CD8-positive, alpha-beta memory T cell (primary cell): Measurements from ENCODE around the gene SCN4B. TPM values are rescaled to one million over a fixed set of nuclear protein-coding genes. Genes with fewer than 3 reads are reported as not detected.

Source experiments
- CTCF ChIA-PET: fragments of 350-600 bp; sonication (Branson Sonifier 250); formaldehyde crosslinking; loops from one replicate; lab custom pipeline; 2021; ENCODE audit warnings: antibody characterized with exemption; lab: Charles Lee
- POLR2A ChIA-PET: fragments of 350-600 bp; sonication (Branson Sonifier 250); formaldehyde crosslinking; loops from one replicate; lab custom pipeline; 2021; ENCODE audit warnings: antibody characterized with exemption; lab: Charles Lee
- DNase-seq, 5 donors: peaks; one replicate each; pipeline versions ENCODE4 v3.0.0 to v3.0.0-alpha.2; 2020 to 2022; ENCODE audit warnings: mixed read lengths in 1 of 5
- H3K27ac ChIP-seq: one replicate; pipeline ENCODE4 v1.7.0; 2013; ENCODE audit warnings: low read depth, mild to moderate bottlenecking, low read length, moderate library complexity
- H3K27me3 ChIP-seq: 2 replicates; pipeline ENCODE4 v1.7.0; 2013; ENCODE audit warnings: low read length, mild to moderate bottlenecking; ENCODE audit not compliant: insufficient read depth, poor library complexity, severe bottlenecking
- H3K36me3 ChIP-seq: 2 replicates; pipeline ENCODE4 v1.7.0; 2013; ENCODE audit warnings: mild to moderate bottlenecking, low read length, moderate library complexity; ENCODE audit not compliant: insufficient read depth
- H3K4me1 ChIP-seq: 2 replicates; pipeline ENCODE4 v1.7.0; 2013; ENCODE audit warnings: mild to moderate bottlenecking, low read length, moderate library complexity; ENCODE audit not compliant: insufficient read depth
- H3K4me3 ChIP-seq: 2 replicates; pipeline ENCODE4 v1.7.0; 2013; ENCODE audit warnings: mild to moderate bottlenecking, low read length
- H3K9me3 ChIP-seq: 2 replicates; pipeline ENCODE4 v1.7.0; 2013; ENCODE audit warnings: mild to moderate bottlenecking, low read length
- H3K27ac Mint-ChIP-seq, 8 donors: one replicate each; pipeline ENCODE4 v1.8.0; 2020 to 2021; ENCODE audit warnings: mixed read lengths in 8 of 8, mild to moderate bottlenecking in 6 of 8, inconsistent platforms in 3 of 8, moderate library complexity in 3 of 8
- H3K27me3 Mint-ChIP-seq, 2 donors: one replicate each; pipeline ENCODE4 v1.8.0; 2020 to 2021; ENCODE audit warnings: mixed read lengths in 2 of 2, mild to moderate bottlenecking in 1 of 2, moderate library complexity in 1 of 2
- H3K36me3 Mint-ChIP-seq, 3 donors: one replicate each; pipeline ENCODE4 v1.8.0; 2020 to 2021; ENCODE audit warnings: mixed read lengths in 3 of 3, inconsistent platforms in 1 of 3, mild to moderate bottlenecking in 1 of 3
- H3K4me1 Mint-ChIP-seq, 3 donors: one replicate each; pipeline ENCODE4 v1.8.0; 2020 to 2021; ENCODE audit warnings: mixed read lengths in 3 of 3, inconsistent platforms in 1 of 3, mild to moderate bottlenecking in 1 of 3
- H3K4me3 Mint-ChIP-seq, 7 donors: one replicate each; pipeline ENCODE4 v1.8.0; 2020 to 2021; ENCODE audit warnings: mixed read lengths in 7 of 7, mild to moderate bottlenecking in 6 of 7, moderate library complexity in 4 of 7, inconsistent platforms in 2 of 7
- H3K9me3 Mint-ChIP-seq, 5 donors: one replicate each; pipeline ENCODE4 v1.8.0; 2020 to 2022; ENCODE audit warnings: mixed read lengths in 5 of 5, mild to moderate bottlenecking in 3 of 5, moderate library complexity in 2 of 5, inconsistent platforms in 1 of 5
- polyA plus RNA-seq: library from polyadenylated mRNA; unstranded; fragments of 300-500 nt; fragmentation: Illumina TruSeq; gene quantifications from one replicate; pipeline ENCODE4 v1.2.3, GENCODE V29; 2021
- total RNA-seq, 2 experiments: library from RNA; stranded (reverse); gene quantifications; one replicate each; pipeline ENCODE4 v1.2.3, GENCODE V29; 2021

Gene SCN4B
- total and polyA plus RNA-seq, 3 experiments from 2014 or later = 0.26 to 0.33 TPM; not detected in 1

DNA sequence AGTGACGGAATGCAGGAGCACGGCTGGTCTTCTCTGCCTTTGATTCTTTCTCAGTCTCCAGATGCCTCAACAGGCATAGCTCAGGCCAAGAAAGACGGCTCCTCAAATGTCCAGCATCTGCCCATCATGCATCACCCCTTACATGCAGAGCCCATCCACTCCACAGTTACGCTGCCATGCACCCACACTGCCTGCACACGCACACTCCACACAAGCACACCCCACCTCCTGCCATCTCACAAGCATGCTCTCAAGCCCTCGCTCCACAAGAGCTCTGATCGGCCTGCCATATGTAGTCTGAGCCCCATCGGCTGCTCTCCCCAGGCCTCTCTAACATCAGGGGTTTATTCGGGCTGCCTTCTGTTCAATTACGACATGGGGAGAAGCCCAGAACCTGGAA is 18.8 kb downstream of the SCN4B start:
- Histone ChIP-seq H3K36me3 (no peaks in the 10 kb centered on the region), H3K27me3 (no peaks in the 10 kb centered on the region), H3K27ac (no peak overlapping the region), H3K4me3 (no peak overlapping the region), H3K9me3 (no peaks in the 10 kb centered on the region), H3K4me1 (no peaks in the 10 kb centered on the region)
- ChIA-PET POLR2A (no interaction called here), CTCF (interaction anchor here (2.1 kb wide), 1 partner anchor 10 kb away, joined by 4 read pairs; no protein-coding TSS in a partner anchor)
- no peak for DNase-seq
- no peak overlapping the region for H3K4me3 Mint-ChIP-seq
- H3K9me3 Mint-ChIP-seq = no peaks in the 10 kb centered on the region
- H3K27me3 Mint-ChIP-seq = peaks cover 13 to 44% of the 10 kb centered on the region in 2 donors
- H3K4me1 Mint-ChIP-seq = no peaks in the 10 kb centered on the region
- H3K27ac Mint-ChIP-seq = no peak overlapping the region
- no peaks in the 10 kb centered on the region for H3K36me3 Mint-ChIP-seq

DNA sequence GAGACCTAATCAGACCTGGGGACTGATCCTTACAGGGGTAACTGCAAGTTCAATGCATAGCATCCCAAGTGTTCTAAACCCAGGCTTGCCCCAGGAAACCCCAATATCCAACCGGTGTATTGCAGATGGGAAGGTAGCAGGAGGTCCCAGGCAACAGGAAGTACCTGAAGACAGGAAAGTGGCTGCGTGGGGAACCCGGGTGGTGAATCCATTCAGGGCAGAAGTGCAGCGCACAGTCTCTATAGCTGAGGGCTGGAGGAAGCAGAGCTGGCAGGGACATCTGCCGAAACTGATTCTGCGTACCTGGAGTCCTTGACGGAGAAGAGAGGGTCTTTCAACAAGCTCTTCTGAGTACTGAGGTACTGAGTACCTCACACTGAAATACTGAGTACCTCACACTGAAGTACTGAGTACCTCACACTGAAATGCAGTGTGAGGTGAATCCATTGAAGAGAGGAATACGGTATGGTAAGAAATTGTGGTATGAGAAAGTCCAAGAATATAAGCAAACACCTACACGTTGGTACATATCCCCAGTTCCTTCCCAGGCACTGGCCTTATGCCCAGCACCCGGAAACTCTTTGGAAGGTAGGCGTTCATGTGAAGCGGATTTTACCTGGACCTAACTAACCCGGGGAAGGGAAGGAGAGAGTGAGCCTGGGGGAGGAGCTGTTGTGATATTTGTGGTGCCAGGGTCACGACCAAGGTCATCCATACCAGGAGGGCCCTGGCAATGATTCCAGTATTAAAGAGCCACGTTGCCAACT is 20.1 kb downstream of the SCN4B start:
- no peaks in the 10 kb centered on the region for H3K9me3 ChIP-seq
- Mint-ChIP-seq H3K36me3 (no peaks in the 10 kb centered on the region), H3K4me1 (no peaks in the 10 kb centered on the region), H3K27ac (peak overlapping the region in 1 of 8 donors; percentile 48), H3K4me3 (no peak overlapping the region), H3K9me3 (no peaks in the 10 kb centered on the region), H3K27me3 (peaks cover 13 to 41% of the 10 kb centered on the region in 2 donors)
- no peak overlapping the region for H3K27ac ChIP-seq
- H3K36me3 ChIP-seq = no peaks in the 10 kb centered on the region
- H3K27me3 ChIP-seq = no peaks in the 10 kb centered on the region
- no peaks in the 10 kb centered on the region for H3K4me1 ChIP-seq
- no peak overlapping the region for H3K4me3 ChIP-seq
- POLR2A ChIA-PET = no interaction called here
- CTCF ChIA-PET = interaction anchor here (1.3 to 2.1 kb wide), 2 partner anchors 11 to 39 kb away, joined by 4 read pairs; no protein-coding TSS in a partner anchor
- DNase-seq = no peak

DNA sequence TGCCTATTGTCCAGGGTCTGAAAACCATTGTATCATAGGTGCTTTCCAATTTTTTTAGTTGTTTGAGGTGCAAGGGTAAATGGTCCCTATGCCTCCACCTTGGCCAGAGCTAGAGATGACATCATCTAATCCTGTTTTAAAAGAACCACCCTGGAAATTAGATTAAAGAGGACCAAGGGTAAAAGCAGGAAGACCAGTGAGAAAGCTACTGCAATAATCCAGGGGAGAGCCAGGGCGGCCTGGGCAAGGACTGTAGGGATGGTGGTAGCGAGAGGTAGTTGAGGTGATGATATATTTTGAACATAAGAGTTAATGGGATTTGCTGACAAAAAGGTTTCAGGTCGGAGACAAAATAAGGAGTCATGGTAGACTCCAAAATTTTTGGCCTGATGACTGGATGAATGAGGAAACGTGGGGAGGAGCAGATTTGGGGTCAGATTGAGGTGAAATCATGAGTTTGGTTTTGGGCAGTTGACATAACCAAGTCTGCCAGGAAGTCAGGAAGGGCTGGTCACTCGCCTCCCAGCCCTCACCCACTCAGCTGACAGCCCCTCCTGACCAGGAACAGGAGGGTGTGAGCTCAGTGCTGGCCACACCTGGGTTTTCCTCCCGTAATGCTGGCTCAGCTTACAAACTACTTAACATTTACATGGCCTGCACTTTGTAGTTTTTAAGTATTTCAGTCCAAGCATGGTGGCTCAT is 23.0 kb downstream of the SCN4B start:
- ChIA-PET POLR2A (no interaction called here), CTCF (no interaction called here)
- no peaks in the 10 kb centered on the region for H3K4me1 Mint-ChIP-seq
- H3K4me3 ChIP-seq = no peak overlapping the region
- H3K9me3 ChIP-seq = no peaks in the 10 kb centered on the region
- peaks cover 18 to 26% of the 10 kb centered on the region in 2 donors for H3K27me3 Mint-ChIP-seq
- H3K27ac Mint-ChIP-seq = no peak overlapping the region
- H3K27me3 ChIP-seq = no peaks in the 10 kb centered on the region
- no peaks in the 10 kb centered on the region for H3K36me3 Mint-ChIP-seq
- H3K4me3 Mint-ChIP-seq = peak overlapping the region in 1 of 7 donors; percentile 23
- no peaks in the 10 kb centered on the region for H3K9me3 Mint-ChIP-seq
- H3K36me3 ChIP-seq = no peaks in the 10 kb centered on the region
- no peaks in the 10 kb centered on the region for H3K4me1 ChIP-seq
- no peak overlapping the region for H3K27ac ChIP-seq
- no peak for DNase-seq

DNA sequence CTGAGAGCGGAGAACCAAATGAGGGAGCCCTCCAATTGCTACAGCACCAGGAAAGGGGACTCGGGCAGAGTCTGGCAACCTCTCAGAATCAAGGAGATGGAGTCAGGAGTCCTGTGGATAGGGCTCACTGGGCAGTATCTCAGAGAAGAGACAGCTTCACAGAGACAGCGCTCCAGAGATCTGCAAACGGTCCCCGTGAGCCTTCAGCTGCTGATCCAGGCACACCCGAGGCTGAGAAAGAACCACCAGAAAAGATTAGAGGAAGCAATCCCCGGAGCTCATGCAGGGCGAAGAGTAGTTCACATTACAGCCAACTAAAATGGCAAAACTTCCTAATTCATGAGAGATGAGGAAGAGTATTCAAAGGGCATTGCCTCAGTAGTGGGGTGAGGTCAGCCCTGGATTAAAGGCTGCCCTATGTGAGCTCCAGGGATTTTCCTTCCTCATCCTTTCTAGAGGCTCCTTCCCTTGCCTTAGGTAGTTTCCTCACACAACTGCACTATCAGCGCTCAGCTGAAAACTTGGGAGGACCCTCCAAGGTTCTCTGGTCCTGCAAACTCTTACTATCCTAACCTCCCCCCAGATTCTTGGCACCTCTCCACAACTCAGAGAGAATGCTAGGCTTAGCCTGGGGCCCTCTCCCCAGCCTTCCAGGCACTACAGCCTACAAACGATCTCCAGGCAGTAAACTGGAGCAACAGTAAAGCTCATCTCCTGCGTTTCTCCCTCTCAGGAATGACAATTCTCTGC is 23.7 kb downstream of the SCN4B start:
- POLR2A ChIA-PET = no interaction called here
- no peak overlapping the region for H3K4me3 Mint-ChIP-seq
- no peaks in the 10 kb centered on the region for H3K9me3 Mint-ChIP-seq
- no peaks in the 10 kb centered on the region for H3K36me3 Mint-ChIP-seq
- H3K4me1 ChIP-seq = no peaks in the 10 kb centered on the region
- H3K27ac Mint-ChIP-seq = no peak overlapping the region
- peaks cover 18% of the 10 kb centered on the region in 2 donors for H3K27me3 Mint-ChIP-seq
- no peak for DNase-seq
- no peaks in the 10 kb centered on the region for H3K27me3 ChIP-seq
- H3K4me1 Mint-ChIP-seq = no peaks in the 10 kb centered on the region
- no peak overlapping the region for H3K4me3 ChIP-seq
- H3K9me3 ChIP-seq = no peaks in the 10 kb centered on the region
- CTCF ChIA-PET = no interaction called here
- no peak overlapping the region for H3K27ac ChIP-seq
- no peaks in the 10 kb centered on the region for H3K36me3 ChIP-seq

DNA sequence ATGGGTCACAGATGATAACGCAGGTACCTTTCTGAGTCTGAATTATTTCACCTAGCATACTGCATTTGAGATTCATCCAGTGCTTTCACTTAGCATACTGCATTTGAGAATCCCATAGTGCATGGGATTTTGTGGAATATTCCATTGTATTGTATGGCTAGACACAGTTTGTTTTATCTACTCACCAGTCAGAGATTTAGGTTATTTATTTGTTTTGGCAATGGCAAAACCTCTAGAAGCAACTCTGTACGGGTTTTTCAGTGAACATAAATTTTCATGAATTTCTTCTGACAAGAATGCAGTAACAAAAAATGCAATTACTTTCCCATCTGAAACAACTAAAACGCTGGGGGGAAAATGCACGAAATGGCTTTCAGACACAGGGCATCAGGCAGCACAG is 24.3 kb downstream of the SCN4B start:
- Histone ChIP-seq H3K27me3 (no peaks in the 10 kb centered on the region), H3K4me3 (no peak overlapping the region), H3K36me3 (no peaks in the 10 kb centered on the region), H3K9me3 (no peaks in the 10 kb centered on the region), H3K4me1 (no peaks in the 10 kb centered on the region), H3K27ac (no peak overlapping the region)
- peaks cover 15 to 16% of the 10 kb centered on the region in 2 donors for H3K27me3 Mint-ChIP-seq
- no peaks in the 10 kb centered on the region for H3K4me1 Mint-ChIP-seq
- H3K4me3 Mint-ChIP-seq = no peak overlapping the region
- no peaks in the 10 kb centered on the region for H3K9me3 Mint-ChIP-seq
- ChIA-PET CTCF (no interaction called here), POLR2A (no interaction called here)
- H3K36me3 Mint-ChIP-seq = no peaks in the 10 kb centered on the region
- no peak overlapping the region for H3K27ac Mint-ChIP-seq
- DNase-seq = no peak

- Histone ChIP-seq H3K36me3 (no peaks in the 10 kb centered on the region), H3K27ac (no peak overlapping the region), H3K4me1 (no peaks in the 10 kb centered on the region), H3K4me3 (no peak overlapping the region), H3K9me3 (no peaks in the 10 kb centered on the region), H3K27me3 (no peaks in the 10 kb centered on the region)
- peaks cover 8 to 20% of the 10 kb centered on the region in 2 donors for H3K27me3 Mint-ChIP-seq
- H3K4me3 Mint-ChIP-seq = no peak overlapping the region
- no peaks in the 10 kb centered on the region for H3K4me1 Mint-ChIP-seq
- ChIA-PET POLR2A (no interaction called here), CTCF (no interaction called here)
- H3K27ac Mint-ChIP-seq = peak overlapping the region in 1 of 8 donors; percentile 72
- H3K9me3 Mint-ChIP-seq = no peaks in the 10 kb centered on the region
- H3K36me3 Mint-ChIP-seq = no peaks in the 10 kb centered on the region
- no peak for DNase-seq
Measured at GRCh38 chr11:118126082-118126838, 26.4 kb downstream of the SCN4B start.

DNA sequence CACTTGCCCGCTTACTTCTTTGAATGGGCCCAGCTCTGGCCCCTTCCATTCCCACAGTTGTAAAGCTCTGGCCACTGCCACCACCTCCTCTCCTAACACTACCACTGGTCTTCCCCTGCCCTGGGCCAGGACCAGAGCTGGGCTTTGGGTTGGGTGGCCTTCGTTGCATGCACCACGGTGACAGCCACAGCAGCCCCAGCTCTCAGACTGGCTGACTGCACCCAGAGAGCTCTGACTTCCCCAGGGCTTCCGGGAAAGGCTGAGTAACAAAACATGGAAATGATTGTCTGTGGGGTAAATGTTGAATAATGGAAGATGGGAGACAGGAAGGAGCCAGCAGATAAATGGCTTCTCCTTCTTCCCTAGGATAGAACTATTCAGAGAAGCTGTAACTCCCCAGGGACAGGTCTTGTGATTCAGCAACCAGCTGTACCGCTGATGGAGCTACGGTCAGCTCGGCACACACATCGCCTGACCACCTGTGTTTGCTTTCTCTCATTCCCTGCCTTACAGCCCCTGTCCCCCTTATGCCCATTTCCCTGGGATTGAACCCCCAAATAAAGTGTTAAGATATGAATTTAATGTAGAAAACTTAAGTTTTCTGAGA is 27.6 kb downstream of the SCN4B start:
- H3K27me3 Mint-ChIP-seq = peaks cover 8 to 19% of the 10 kb centered on the region in 2 donors
- Histone ChIP-seq H3K9me3 (no peaks in the 10 kb centered on the region), H3K36me3 (no peaks in the 10 kb centered on the region), H3K27me3 (no peaks in the 10 kb centered on the region), H3K4me3 (no peak overlapping the region), H3K27ac (no peak overlapping the region), H3K4me1 (no peaks in the 10 kb centered on the region)
- ChIA-PET POLR2A (no interaction called here), CTCF (no interaction called here)
- peak overlapping the region in 1 of 8 donors; percentile 88 for H3K27ac Mint-ChIP-seq
- H3K4me1 Mint-ChIP-seq = no peaks in the 10 kb centered on the region
- H3K9me3 Mint-ChIP-seq = peaks cover 0 to 3% (median 0%) of the 10 kb centered on the region in 5 donors
- H3K4me3 Mint-ChIP-seq = no peak overlapping the region
- no peaks in the 10 kb centered on the region for H3K36me3 Mint-ChIP-seq
- no peak for DNase-seq
